H1 (cell line): ENCODE data around the gene GNGT2. TPM values are rescaled to one million over a fixed set of nuclear protein-coding genes. Genes with fewer than 3 reads are reported as not detected.

Experiments
- CTCF ChIA-PET: fragments of 300-600 bp; sonication (Branson Sonifier 250); formaldehyde crosslinking; loops from one replicate; lab custom pipeline; 2021; ENCODE audit not compliant: partially characterized antibody; lab: Charles Lee
- POLR2A ChIA-PET: fragments of 300-600 bp; sonication (Branson Sonifier 250); formaldehyde crosslinking; loops from one replicate; lab custom pipeline; 2021; ENCODE audit warnings: inconsistent platforms; ENCODE audit not compliant: partially characterized antibody; lab: Charles Lee
- DNase-seq, 2 experiments: peaks; one replicate each; pipeline versions ENCODE4 v3.0.0 to v3.0.0-alpha.2; 2010 to 2022; ENCODE audit warnings: low spot score in 2 of 2, low read depth in 1 of 2, mixed read lengths in 1 of 2
- FAIRE-seq: peaks from 2 replicates; lab custom pipeline; 2011; peaks lifted over from hg19 to GRCh38; lab: Jason Lieb, UNC
- H2AFZ ChIP-seq: 2 replicates; pipeline ENCODE4 v1.8.1; 2012; ENCODE audit warnings: low read length, inconsistent platforms
- H2AK5ac ChIP-seq: 2 replicates; pipeline ENCODE4 v1.6.1; 2013; ENCODE audit warnings: low read depth, low read length
- H2BK120ac ChIP-seq: replicated peaks from 2 replicates; pipeline ENCODE3; 2013; ENCODE audit warnings: low read depth, low read length, inconsistent platforms
- H2BK12ac ChIP-seq: 2 replicates; pipeline ENCODE4 v1.6.1; 2013; ENCODE audit warnings: low read depth, low read length
- H2BK15ac ChIP-seq: 2 replicates; pipeline ENCODE4 v1.6.1; 2013; ENCODE audit warnings: low read length
- H2BK20ac ChIP-seq: 2 replicates; pipeline ENCODE4 v1.6.1; 2013; ENCODE audit warnings: low read length
- H2BK5ac ChIP-seq: 2 replicates; pipeline ENCODE4 v1.6.1; 2013; ENCODE audit warnings: low read depth, low read length
- H3K14ac ChIP-seq: 2 replicates; pipeline ENCODE4 v1.6.1; 2013; ENCODE audit warnings: inconsistent platforms; ENCODE audit not compliant: insufficient read length
- H3K18ac ChIP-seq: 2 replicates; pipeline ENCODE4 v1.6.1; 2013; ENCODE audit warnings: low read length; ENCODE audit errors: extremely low read depth
- H3K23ac ChIP-seq: 2 replicates; pipeline ENCODE4 v1.6.1; 2013; ENCODE audit warnings: inconsistent platforms; ENCODE audit not compliant: insufficient read length
- H3K23me2 ChIP-seq: 2 replicates; pipeline ENCODE4 v1.6.1; 2013; ENCODE audit warnings: low read depth, low read length
- H3K27ac ChIP-seq: 2 replicates; pipeline ENCODE4 v1.6.1; 2011; ENCODE audit warnings: low read depth, low read length, inconsistent platforms
- H3K27me3 ChIP-seq, 4 experiments: replicated peaks in 1 of 4; 1 replicate in 1 of 4; 2 replicates in 3 of 4; pipeline versions ENCODE4 v1.6.1 to v1.8.1; 2011 to 2013; ENCODE audit warnings: low read length in 3 of 4, mild to moderate bottlenecking in 3 of 4, inconsistent platforms in 2 of 4, mixed read lengths in 2 of 4, moderate library complexity in 1 of 4; ENCODE audit not compliant: control insufficient read depth in 3 of 4, insufficient read depth in 3 of 4; ENCODE audit errors: extremely low read depth in 1 of 4
- H3K36me3 ChIP-seq, 4 experiments: 2 replicates each; pipeline versions ENCODE4 v1.6.1 to v1.8.1; 2011 to 2013; ENCODE audit warnings: mild to moderate bottlenecking in 4 of 4, low read length in 3 of 4, moderate library complexity in 2 of 4, control low read depth in 1 of 4, inconsistent platforms in 1 of 4; ENCODE audit not compliant: insufficient read depth in 4 of 4, control insufficient read depth in 2 of 4
- H3K4ac ChIP-seq: replicated peaks from 2 replicates; pipeline ENCODE3; 2013; ENCODE audit warnings: low read length, low read depth, mixed read lengths, inconsistent platforms; ENCODE audit not compliant: insufficient read length
- H3K4me1 ChIP-seq, 4 experiments: replicated peaks in 1 of 4; 1 replicate in 1 of 4; 2 replicates in 3 of 4; pipeline versions ENCODE4 v1.6.1 to v1.8.1; 2011 to 2013; ENCODE audit warnings: low read length in 3 of 4, inconsistent platforms in 2 of 4, mixed read lengths in 1 of 4; ENCODE audit not compliant: insufficient read depth in 4 of 4, control insufficient read depth in 3 of 4
- H3K4me2 ChIP-seq, 2 experiments: 2 replicates each; pipeline versions ENCODE4 v1.6.1 to v1.8.1; 2011 to 2013; ENCODE audit warnings: low read depth in 2 of 2, low read length in 2 of 2, control low read depth in 1 of 2, inconsistent platforms in 1 of 2, mild to moderate bottlenecking in 1 of 2; ENCODE audit not compliant: insufficient read depth in 1 of 2
- H3K4me3 ChIP-seq, 4 experiments: fragments of 200-600, 300-600 bp in 1 of 4; sonication (generic), shearing (Covaris generic), sonication (Bioruptor Twin) in 1 of 4; 2 replicates each; pipeline versions ENCODE4 v1.5.1 to v1.8.1; 2011 to 2016; ENCODE audit warnings: low read length in 4 of 4, low read depth in 3 of 4, control low read depth in 2 of 4, inconsistent platforms in 2 of 4, mild to moderate bottlenecking in 2 of 4, mixed read lengths in 1 of 4, moderate library complexity in 1 of 4; ENCODE audit not compliant: insufficient read depth in 2 of 4; ENCODE audit errors: extremely low read depth in 1 of 4
- H3K56ac ChIP-seq: replicated peaks from 2 replicates; pipeline ENCODE3; 2013; ENCODE audit warnings: low read depth, mild to moderate bottlenecking, mixed read lengths, low read length, inconsistent platforms; ENCODE audit not compliant: insufficient read length
- H3K79me1 ChIP-seq: 2 replicates; pipeline ENCODE4 v1.6.1; 2013; ENCODE audit warnings: low read depth, low read length, control low read depth
- H3K79me2 ChIP-seq, 2 experiments: 2 replicates each; pipeline versions ENCODE4 v1.6.1 to v1.8.1; 2012 to 2013; ENCODE audit warnings: low read length in 2 of 2, mild to moderate bottlenecking in 2 of 2, inconsistent platforms in 1 of 2; ENCODE audit not compliant: insufficient read depth in 2 of 2, control insufficient read depth in 1 of 2
- H3K9ac ChIP-seq, 4 experiments: replicated peaks in 1 of 4; 1 replicate in 1 of 4; 2 replicates in 3 of 4; pipeline versions ENCODE4 v1.6.1 to v1.8.1; 2011 to 2013; ENCODE audit warnings: low read depth in 3 of 4, low read length in 3 of 4, control low read depth in 2 of 4, mild to moderate bottlenecking in 2 of 4, moderate library complexity in 2 of 4, inconsistent platforms in 1 of 4; ENCODE audit errors: extremely low read depth in 1 of 4
- H3K9me3 ChIP-seq, 2 experiments: 2 replicates each; pipeline versions ENCODE4 v1.6.1 to v1.8.1; 2012 to 2013; ENCODE audit warnings: mild to moderate bottlenecking in 2 of 2, moderate library complexity in 2 of 2, control low read depth in 1 of 2, inconsistent platforms in 1 of 2, low read depth in 1 of 2, low read length in 1 of 2, mixed read lengths in 1 of 2; ENCODE audit not compliant: insufficient read depth in 2 of 2
- H4K20me1 ChIP-seq, 2 experiments: replicated peaks in 1 of 2; 2 replicates each; pipeline versions ENCODE3 to v1.8.1; 2011 to 2013; ENCODE audit warnings: inconsistent platforms in 2 of 2, low read length in 2 of 2, mild to moderate bottlenecking in 1 of 2; ENCODE audit not compliant: insufficient read depth in 2 of 2, control insufficient read depth in 1 of 2
- H4K5ac ChIP-seq: 2 replicates; pipeline ENCODE4 v1.6.1; 2013; ENCODE audit warnings: low read length, low read depth, mixed read lengths, inconsistent platforms; ENCODE audit not compliant: insufficient read length
- H4K8ac ChIP-seq: 2 replicates; pipeline ENCODE4 v1.8.0; 2013; ENCODE audit warnings: mild to moderate bottlenecking, moderate library complexity, low read length, inconsistent platforms; ENCODE audit not compliant: insufficient read depth; ENCODE audit errors: extremely low read depth
- H4K91ac ChIP-seq: replicated peaks from 2 replicates; pipeline ENCODE3; 2013; ENCODE audit warnings: low read length, mixed read lengths, inconsistent platforms; ENCODE audit not compliant: insufficient read length
- CBX5 ChIP-seq: fragments of 300-800, 300-1000 bp; sonication (generic); IDR thresholded peaks from 2 replicates; pipeline ENCODE4 v1.7.1; 2016; ENCODE audit warnings: antibody characterized with exemption, low read length, low read depth
- CBX8 ChIP-seq: fragments of 300-800, 300-1000 bp; sonication (generic); IDR thresholded peaks from 2 replicates; pipeline ENCODE4 v1.7.1; 2016; ENCODE audit warnings: low read depth, low read length, borderline replicate concordance
- POLR2AphosphoS5 ChIP-seq: IDR thresholded peaks from 2 replicates; pipeline ENCODE4 v1.6.1; 2011; ENCODE audit warnings: low read depth, low read length
- RAD21 ChIP-seq, 2 experiments: IDR thresholded peaks in 1 of 2; conservative IDR thresholded peaks in 1 of 2; 2 replicates each; pipeline ENCODE4 v1.6.1; 2011; ENCODE audit warnings: low read depth in 2 of 2, low read length in 2 of 2, improper control_type of control experiment in 1 of 2, inconsistent platforms in 1 of 2, mild to moderate bottlenecking in 1 of 2, moderate library complexity in 1 of 2
- SIRT6 ChIP-seq: IDR thresholded peaks from one replicate; pipeline ENCODE4 v1.7.1; 2012; ENCODE audit warnings: low read length, inconsistent platforms
- SUZ12 ChIP-seq: fragments of 200-600 bp; sonication (generic); IDR thresholded peaks from 2 replicates; pipeline ENCODE4 v1.6.1; 2012; ENCODE audit warnings: mild to moderate bottlenecking, inconsistent platforms, low read length, moderate library complexity, mixed read lengths
- TAF7 ChIP-seq: optimal IDR thresholded peaks from 2 replicates; pipeline ENCODE3; 2011; ENCODE audit warnings: low read depth, mild to moderate bottlenecking, inconsistent platforms, low read length, moderate library complexity, borderline replicate concordance
- TBP ChIP-seq: IDR thresholded peaks from 2 replicates; pipeline ENCODE4 v1.6.1; 2011; ENCODE audit warnings: low read depth, low read length, improper control_type of control experiment
- TEAD4 ChIP-seq: IDR thresholded peaks from 2 replicates; pipeline ENCODE4 v1.6.1; 2012; ENCODE audit warnings: low read depth, low read length, inconsistent platforms, mixed read lengths
- WGBS, 2 experiments: shearing (Covaris generic) in 1 of 2; methylation state at CpG; one replicate each; pipeline versions ENCODE4 v1.1.6 to v1.1.7; 2013 to 2015; ENCODE audit warnings: low lambda C conversion rate in 2 of 2, mixed read lengths in 2 of 2, inconsistent platforms in 1 of 2, low coverage in 1 of 2, missing lambda C conversion rate in 1 of 2; ENCODE audit not compliant: insufficient replicate concordance in 2 of 2, insufficient coverage in 1 of 2, insufficient read length in 1 of 2; ENCODE audit errors: extremely low coverage in 1 of 2, missing lambda C conversion rate in 1 of 2; 5-methylcytosine and 5-hydroxymethylcytosine counted together
- polyA plus RNA-seq, 7 experiments: library from polyadenylated mRNA; depleted of rRNA in 3 of 7; stranded (reverse) in 5 of 7; unstranded in 2 of 7; fragments of >200 nt in 5 of 7; fragments of 200-250 nt in 2 of 7; gene quantifications; 1 replicate in 5 of 7; 2 replicates in 1 of 7; 4 replicates in 1 of 7; pipeline versions ENCODE4 v1.2.1 to v1.2.3, GENCODE V29; 2011 to 2013; ENCODE audit warnings: missing spikeins in 2 of 7, mixed read lengths in 2 of 7
- total RNA-seq: library from RNA; stranded (reverse); fragmentation: NEBNext Ultra II Directional; extraction: Animal tissue kit (Norgen Biotek cat#: 25700); gene quantifications from 2 replicates; pipeline ENCODE4 v1.2.1, GENCODE V29; 2021

The GNGT2 gene
- total and polyA plus RNA-seq, 2 of the 8 experiments (the other 6 are each of a cell fraction or from before 2014, with no cell fraction given), result 1.3 to 1.4 TPM

DNA sequence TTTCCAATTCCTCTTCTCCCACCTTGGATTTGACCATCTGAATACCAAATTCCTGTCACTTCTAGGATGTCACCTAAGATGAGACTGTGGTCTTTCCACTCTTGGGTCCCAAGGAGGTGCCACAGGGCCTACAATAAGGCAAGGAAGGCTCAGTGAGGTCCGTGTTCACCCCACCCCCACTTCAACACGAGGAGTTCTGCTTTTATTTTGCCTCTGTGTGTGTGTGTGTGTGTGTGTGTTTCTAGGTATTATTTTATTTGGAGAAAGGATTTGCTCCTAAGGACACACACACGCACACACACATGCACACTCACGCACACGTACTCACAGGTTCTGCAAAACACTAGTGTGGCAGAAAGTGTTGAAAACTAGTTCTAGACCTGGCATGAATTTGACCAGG is 44.8 kb upstream of the GNGT2 start:
- Histone ChIP-seq H3K27me3 (peaks cover 0 to 7% (median 6%) of the 10 kb centered on the region in 4 experiments; a peak in 5 of 7 replicates), H2BK20ac (no peak overlapping the region), H3K56ac (no peak overlapping the region), H2AFZ (no peak overlapping the region), H3K4me3 (no peak overlapping the region), H3K4ac (no peak overlapping the region), H2BK15ac (no peak overlapping the region), H3K23me2 (peaks cover 3% of the 10 kb centered on the region; the same call in 1 of the 2 replicates), H4K5ac (no peak overlapping the region), H3K9me3 (no peaks in the 10 kb centered on the region), H2BK12ac (no peak overlapping the region), H4K91ac (no peak overlapping the region), H3K18ac (no peak overlapping the region), H3K79me2 (no peaks in the 10 kb centered on the region), H2BK120ac (no peak overlapping the region), H3K23ac (no peak overlapping the region), H3K27ac (no peak overlapping the region), H3K4me2 (no peak overlapping the region), H2BK5ac (no peak overlapping the region), H3K4me1 (peaks cover 0 to 3% (median 0%) of the 10 kb centered on the region in 4 experiments; a peak in 1 of 7 replicates), H4K20me1 (no peaks in the 10 kb centered on the region), H3K79me1 (no peaks in the 10 kb centered on the region), H3K9ac (no peak overlapping the region), H2AK5ac (no peak overlapping the region), H3K36me3 (no peaks in the 10 kb centered on the region), H3K14ac (no peak overlapping the region)
- no peak for DNase-seq
- no peak for FAIRE-seq
- POLR2A ChIA-PET, result no interaction called here
- CTCF ChIA-PET, result interaction anchor here (1.6 to 2.6 kb wide), 2 partner anchors 28 to 36 kb away, joined by 13 to 19 read pairs; no protein-coding TSS in a partner anchor
- TF ChIP-seq RAD21 (IDR thresholded peaks at IDR 0.05 in 1 of 2, conservative IDR thresholded peaks at IDR 0.05 in 1 of 2; ENCODE audit: low read depth in 2 of 2, low read length in 2 of 2), result no peak
- TF ChIP-seq TAF7, result no peak
- TF ChIP-seq CBX5, result no peak
- TF ChIP-seq TBP, result no peak
- TF ChIP-seq SUZ12, result no peak
- no peak for TF ChIP-seq SIRT6
- no peak for TF ChIP-seq POLR2AphosphoS5
- no peak for TF ChIP-seq TEAD4
- no peak for TF ChIP-seq CBX8
- TF ChIP-seq, all 59 proteins: peak for 0
- no peak overlapping the region for H4K8ac ChIP-seq
- 94% methylated on average over 5 of the region's 5 CpGs; no CpG with 5 or more reads in 1 of the 2 experiments for WGBS, 2 experiments
